Iris pigment epithelial cell (primary cell): ENCODE results near the gene ELP6.

ENCODE experiments used
- DNase-seq: peaks from one replicate; pipeline ENCODE4 v3.0.0-alpha.2; 2011; ENCODE audit warnings: low read depth

Gene ELP6, protein sequence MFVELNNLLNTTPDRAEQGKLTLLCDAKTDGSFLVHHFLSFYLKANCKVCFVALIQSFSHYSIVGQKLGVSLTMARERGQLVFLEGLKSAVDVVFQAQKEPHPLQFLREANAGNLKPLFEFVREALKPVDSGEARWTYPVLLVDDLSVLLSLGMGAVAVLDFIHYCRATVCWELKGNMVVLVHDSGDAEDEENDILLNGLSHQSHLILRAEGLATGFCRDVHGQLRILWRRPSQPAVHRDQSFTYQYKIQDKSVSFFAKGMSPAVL

DNA sequence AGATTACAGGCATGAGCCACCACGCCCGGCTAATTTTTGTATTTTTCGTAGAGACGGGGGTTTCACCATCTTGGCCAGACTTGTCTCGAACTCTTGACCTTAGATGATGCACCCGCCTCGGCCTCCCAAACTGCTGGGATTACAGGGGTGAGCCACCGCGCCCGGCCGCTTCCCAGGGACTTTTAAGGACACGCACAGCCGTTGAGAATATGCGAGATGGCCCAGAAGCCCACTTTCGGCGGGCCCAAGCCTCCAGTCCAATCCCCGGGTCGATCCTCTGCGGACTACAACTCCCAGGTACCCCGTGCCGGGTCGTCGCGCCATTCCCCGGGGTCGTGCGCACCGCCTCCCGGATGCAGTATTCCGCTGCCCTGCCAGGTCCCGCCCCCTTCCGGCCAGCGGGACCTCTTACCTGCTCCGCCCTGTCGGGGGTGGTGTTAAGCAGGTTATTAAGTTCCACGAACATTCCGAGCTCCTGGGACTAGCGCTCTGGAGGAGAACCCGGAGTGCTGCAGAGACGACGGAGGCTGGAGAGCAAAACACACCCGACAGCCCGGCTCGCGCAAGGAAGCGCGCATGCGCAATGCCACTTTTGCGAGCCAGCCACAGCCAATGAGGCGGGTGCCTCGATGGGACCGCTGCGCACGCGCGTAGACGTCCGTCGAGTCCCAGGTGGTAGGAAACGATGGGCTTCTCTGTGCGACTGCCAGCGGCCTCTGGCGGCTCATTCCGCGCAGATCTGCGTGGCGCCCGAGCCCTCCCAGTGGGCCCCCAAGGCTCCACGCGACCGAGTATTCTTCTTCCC is at the start of gene ELP6:
Gene ELP6, minus strand, starts transcription at position 588 of the 805 bp plus-strand sequence. Its CDS starts 122 bp downstream, at position 466.
- peak; percentile 96 for DNase-seq

DNA sequence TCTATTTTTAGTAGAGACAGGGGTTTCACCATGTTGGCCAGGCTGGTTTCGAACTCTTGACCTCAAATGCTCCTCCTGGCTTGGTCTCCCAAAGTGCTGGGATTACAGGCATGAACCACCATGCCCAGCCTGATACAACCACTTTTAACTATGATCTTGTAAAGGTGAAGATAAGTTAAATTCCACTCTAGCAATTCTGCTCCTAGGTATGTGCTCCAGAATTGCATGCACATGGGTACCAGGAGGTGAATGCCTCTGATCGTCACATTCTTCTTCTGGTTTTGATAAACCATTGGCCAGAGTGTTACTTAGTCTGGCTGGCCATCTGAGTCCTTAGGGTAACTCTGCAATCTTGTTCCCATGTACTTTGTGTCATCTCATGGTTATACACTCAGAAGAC is 42.8 kb upstream of the ELP6 start:
- no peak for DNase-seq

DNA sequence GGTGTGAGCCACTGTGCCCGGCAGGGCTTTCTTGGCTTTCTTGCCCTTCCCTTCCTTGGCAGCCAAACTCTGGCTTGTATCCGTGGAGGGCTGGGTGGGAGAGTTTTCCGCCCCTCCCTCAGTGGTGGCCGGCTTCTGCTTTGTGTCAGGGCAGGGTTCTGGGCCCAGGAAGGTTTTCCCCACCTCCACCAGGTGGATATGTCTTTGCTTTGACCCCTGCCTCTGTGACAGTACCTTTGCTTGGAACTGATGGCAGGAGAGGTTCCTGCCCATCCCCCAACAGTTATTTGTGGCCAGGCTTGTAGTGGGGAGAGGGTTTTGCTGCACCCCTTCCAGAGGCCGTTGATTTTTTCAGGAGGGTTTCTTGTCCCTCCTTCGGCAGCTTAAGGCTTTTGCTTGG is 40.8 kb upstream of the ELP6 start:
- no peak for DNase-seq

DNA sequence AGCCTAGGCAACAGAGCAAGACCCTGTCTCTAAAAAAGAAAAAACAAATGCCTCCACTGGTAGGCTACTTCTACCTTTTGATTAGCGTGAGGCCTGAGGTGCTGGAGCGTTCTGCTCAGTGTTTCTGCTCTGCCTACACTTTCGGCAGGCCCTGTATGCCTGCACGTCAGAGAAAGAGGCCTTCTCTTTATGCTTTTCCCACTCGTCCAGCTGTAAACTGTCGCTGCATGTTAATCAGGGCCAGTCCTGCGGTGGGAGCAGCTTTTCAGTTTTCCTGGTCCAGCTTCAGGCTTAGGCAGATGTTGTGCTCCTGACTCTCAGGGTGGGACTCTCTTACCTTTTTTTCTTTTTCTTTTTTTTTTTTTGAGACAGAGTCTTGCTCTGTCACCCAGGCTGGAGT is 39.9 kb upstream of the ELP6 start:
- no peak for DNase-seq

DNA sequence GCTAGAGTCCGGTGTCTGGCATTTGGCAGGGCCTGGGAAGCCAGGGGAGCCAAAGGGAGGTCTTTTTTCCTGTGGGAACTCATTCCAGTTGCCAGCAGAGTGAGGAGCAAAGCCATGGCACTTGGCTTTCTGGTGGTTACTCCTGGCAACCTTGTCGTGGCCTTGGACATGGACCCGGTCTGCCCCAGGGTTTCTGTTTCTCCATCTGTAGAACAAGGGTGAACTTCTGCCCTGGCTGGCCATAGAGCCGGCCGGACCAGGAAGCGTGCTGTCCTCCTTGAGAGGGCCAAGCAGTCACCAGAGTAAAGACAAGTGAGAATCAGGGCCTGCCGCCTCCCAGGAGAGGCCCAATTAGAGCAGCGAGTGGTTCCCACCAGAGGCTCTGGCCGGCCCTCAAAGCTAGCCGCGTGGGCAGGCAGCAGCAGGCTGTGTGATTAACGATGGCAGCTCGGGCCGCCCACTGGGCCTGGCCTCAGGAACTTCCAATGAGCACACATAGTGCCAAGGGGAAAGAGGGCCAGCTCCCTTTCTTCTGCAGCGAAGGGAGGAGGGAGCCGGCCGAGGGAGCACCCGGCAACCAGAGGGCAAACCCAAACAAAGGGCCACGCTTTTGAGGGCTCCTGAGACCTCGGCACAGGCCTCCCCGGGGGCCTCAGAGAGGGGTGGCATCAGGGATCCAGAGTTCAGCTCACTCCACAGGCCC is 29.1 kb upstream of the ELP6 start:
- DNase-seq: peak; percentile 7

DNA sequence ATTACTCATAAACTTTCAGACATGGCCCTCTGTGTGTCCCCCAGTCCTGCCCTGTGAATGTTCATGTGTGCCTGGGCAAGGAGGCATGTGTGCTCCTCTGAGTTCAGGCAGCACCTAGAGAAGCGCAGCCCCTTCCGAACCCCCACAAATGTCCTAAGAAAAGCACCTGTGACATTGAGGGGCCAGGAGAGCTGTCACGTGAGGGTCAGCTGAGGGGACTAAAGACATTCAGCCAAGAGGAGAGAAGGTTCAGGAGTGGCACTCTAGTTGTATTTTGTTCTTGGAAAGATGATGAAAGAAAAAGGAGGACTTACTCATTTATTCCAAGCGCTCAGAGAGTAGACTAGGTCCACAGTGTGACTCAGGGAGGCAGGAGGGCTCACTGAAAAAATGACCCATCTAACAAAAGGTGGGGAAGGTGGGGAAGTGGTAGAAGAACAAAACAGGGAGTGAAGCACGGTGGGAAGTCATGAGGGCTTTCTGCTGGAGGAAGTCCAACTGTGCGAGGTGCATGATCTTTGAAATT is 28.1 kb upstream of the ELP6 start:
- DNase-seq: no peak

DNA sequence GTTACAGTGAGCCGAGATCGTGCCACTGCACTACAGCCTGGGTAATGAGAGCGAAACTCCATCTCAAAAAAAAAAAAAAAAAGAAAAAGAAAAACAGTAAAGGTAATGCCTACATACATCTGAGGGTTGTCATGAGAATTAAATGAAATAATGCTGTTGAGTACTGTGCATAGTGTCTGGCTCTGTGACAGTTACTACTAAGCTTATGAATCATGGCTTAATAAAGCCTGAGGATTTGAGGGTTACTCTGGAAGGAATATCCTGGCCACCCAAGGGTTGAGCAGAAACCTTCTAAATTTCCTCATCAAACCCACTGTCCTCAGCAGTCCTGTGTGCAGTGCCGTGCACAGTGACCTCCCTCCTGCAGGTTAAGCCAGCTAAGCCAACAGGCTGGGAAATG is 26.8 kb upstream of the ELP6 start:
- peak; percentile 47 for DNase-seq

DNA sequence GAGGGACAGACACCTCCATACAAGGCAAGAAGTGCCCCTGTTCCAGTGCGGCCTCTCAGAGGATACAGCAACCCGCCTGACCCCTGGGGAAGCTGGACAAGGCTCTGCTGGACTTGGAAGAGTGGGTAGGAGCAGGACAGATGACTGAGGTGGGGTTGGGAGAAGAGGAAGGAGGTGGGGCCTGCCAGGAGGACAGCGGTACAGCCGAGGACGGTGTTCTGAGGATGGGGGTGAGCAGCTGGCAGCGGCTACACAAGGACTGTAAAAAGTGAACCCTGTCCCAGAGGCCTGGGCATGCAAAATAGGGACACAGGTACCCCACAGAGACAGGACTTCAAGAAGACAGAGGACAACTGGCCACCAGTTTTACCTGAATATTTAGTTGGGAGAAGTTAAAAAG is 23.5 kb upstream of the ELP6 start:
- no peak for DNase-seq

DNA sequence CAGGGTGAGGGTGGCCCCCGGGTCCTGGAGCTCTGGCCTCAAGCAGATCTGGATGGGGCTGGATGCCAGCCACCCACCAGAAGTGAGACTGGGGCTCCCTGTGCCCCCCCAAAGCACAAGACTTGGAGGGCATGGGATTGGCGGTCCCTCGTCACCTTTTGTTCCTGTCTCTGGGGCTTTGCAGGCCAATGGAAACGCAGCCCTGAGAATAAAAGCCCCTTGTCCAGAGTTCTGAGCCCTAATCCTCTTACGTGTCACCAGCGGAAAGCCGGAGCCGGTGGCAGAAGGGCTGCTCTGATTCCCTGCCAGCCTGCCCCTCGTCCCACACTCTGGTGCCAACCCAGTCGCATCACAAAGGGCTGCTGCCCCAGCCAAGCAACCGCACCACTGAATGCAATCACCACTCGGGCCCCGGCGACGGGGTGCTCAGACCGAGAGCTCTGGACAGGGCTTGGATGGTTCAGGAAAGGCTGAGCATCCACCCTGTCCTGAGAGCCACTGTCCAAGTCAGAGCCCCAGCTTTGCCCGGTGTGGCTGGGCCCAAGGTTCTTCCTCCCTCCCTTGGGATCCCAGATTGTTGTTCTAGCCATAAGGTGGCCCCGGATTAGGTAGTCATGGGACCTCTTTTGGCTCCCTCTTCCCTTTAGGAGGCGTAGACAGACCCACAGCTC is 22.8 kb upstream of the ELP6 start:
- DNase-seq: no peak

DNA sequence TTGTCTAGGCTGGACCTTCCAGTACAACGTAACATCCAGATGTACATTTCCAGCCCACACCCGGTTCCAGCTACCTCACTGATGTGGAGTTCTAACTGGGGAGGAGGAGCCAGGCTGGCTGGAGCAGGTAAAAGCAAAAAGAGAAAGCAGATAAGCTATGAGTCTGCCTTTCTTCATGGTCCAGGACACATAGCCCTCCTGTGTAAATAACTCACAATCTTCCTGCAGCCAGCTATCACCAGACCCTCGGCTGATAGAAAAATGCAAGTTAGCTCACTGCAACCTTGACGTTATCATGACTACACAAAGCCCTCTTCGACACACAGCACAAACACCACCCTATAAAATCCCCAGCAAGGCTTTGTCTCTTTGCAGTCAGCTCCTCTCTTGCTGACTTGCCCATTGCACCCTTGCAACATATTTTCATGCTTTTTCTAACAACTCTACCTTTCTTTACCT is 20.5 kb upstream of the ELP6 start:
- no peak for DNase-seq

DNA sequence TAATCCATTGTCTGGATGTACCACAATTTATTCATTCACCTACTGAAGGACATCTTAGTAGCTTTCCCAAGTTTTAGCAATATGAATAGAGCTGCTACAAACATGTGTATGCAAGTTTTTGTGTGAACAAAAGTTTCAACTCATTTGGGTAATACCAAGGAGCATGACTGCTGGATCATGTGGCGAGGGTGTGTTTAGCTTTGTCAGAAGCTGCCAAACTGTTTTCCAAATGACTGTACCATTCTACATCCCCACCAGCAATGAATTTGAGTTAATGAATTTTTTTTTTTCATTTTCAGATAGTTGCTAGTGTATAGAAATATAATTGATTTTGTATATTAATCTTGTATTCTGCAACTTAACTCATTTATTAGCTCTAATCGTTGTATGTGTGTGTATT is 20.0 kb upstream of the ELP6 start:
- no peak for DNase-seq

DNA sequence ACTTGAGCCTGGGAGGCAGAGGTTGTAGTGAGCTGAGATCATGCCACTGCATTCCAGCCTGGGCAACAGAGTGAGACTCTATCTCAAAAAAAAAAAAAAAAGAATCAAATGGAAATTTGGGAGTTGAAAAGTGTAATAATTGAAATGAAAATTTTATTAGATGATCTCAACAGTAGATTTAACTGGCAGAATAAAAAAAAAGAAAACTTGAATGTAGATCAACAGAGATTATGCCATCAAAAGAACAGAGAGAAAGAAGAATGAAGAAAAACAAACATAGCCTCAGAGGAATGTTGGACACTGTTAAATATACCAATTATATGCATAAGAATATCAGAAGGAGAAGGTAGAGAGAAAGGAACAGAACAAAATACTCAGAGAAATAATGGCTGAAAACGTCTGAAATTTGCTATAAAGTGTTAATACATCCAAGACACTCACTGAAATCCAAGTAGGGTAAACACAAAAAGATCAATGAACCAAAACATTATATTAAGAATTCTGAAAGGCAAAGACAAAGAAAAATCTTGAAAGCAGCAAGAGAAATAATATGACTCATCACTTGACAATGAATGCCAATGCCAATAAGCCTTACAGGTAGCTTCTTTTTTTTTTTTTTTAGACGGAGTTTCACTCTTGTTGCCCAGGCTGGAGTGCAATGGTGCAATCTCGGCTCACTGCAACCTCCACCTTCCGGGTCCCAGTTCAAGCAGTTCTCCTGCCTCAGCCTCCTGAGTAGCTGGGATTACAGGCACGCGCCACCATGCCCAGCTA is 14.6 kb upstream of the ELP6 start:
- no peak for DNase-seq

DNA sequence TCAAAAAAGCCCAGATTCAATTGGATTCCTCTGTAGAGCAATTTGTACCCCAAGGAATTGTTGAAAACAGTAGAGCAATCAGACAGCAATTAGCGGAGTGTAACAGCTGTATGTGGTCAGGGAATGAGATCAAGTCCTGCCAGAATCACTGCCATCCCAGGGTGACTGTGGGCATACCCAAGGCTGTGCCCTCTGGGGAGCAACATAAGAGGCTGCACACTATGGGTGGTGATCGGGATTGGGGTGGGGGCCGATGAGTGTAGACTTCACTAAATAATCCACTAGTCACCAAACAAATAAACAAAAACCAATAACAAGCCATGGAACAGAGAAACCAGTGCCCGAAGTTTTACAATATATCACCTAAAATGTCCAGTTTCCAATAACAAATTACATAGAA is 12.1 kb upstream of the ELP6 start:
- DNase-seq: no peak

DNA sequence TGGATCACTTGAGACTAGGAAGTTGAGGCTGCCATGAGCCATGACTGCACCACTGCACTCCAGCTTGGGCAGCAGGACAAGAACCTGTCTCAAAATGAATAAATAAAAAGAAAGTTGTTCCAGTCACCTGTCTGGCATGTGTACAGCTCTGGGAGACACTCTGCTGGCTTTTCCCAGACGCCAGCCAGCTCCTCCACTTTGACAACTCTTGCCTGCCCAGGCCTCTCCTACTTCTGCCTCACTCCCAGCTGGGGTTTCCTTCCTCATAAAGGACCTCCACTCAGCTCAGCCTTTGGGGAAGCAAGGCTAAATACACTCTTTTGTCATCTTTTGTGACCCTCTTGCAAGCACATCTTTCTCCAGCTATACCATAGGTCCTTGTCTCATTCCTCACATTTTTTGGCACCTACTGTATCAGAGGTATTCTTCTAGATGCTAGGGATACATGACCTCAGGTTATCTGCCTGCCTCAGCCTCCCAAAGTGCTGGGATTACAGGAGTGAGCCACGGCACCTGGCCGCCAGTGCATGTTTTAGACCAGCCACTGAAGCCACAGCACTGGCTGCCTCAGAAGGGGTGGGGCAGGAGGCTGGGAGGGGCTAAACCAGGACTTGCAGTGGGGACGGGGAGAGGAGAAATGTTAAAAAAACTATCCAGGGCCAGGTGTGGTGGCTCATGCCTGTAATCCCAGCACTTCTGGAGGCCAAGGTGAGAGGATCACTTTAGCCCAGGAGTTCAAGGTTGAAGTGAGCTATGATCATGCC is 10.0 kb upstream of the ELP6 start:
- DNase-seq: no peak

DNA sequence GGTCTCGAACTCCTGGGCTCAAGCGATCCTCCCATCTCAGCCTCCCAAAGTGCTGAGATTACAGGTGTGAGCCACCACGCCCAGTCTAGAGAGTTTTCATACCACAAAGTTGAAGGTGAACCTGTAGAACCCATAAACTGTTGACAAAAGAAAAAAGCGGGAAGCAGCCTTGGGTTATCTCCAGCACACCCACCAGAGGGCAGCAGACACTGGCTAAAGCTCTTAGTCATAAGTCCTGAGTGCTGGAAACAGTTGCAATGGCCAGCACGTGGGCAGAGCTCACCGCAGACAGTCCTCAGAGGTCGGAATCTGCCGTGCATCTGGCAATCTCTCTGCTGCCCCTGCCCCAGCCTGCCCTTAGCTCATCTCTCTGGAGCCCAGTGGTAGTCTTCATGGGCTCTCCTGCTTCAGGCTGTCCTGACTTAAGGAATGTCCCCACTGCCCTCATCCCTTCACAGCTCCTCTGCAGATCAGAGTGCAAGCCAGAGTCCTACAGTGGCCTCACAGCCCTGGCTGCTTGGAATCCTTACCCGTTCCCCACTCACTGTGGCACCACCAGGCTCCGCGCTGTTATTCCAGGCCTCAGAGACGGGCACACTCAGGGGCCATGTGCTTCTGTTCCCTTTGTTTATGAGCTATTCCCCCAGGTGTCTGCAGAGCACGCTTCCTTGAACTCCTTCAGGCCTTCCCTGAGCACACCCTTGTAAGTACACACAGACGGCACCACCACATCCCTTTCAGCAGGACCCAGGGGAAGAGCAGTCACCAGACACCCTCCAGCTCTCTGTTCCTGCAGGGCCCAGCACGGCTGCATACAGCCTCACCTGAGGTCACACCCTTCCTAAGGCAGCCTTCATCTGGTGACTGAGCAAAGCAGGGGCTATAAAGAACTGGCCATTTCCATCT is 8.8 kb upstream of the ELP6 start:
- DNase-seq: peak; percentile 90

DNA sequence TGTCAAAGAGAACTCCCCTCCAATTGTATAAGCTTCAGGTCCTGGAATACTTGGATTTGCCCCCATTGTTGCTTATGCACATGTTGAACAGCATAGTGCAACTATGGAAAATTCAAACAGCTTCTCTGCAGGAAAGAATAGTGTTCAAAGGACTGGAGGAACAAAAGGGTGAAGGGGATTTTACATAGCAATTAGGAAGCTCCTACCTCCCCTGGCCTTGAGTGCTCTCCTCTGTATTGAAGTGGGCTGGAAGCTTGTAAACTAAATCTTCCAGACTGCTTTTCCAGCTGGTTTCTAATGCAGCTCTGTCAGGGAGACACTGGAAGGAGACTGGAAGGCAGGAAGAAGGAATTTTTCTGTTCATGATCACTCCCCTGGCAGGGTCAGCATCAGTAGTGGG is 7.2 kb upstream of the ELP6 start:
- no peak for DNase-seq

DNA sequence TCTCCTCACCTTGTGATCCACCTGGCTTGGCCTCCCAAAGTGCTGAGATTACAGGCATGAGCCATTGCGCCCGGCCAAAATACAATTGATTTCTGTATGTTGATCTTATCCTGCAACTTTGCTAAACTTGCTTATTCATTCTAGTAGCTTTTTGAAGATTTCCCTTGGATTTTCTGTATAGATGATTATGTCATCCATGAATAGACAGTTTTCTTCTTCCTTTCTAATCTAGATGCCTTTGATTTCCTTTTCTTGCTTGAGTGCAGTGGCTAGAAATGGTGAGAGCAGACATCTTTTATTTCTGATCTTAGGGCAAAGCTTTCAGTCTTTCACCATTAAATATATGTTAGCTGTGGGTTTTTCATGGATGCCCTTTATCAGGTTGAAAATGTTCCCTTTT is 4.4 kb upstream of the ELP6 start:
- no peak for DNase-seq

DNA sequence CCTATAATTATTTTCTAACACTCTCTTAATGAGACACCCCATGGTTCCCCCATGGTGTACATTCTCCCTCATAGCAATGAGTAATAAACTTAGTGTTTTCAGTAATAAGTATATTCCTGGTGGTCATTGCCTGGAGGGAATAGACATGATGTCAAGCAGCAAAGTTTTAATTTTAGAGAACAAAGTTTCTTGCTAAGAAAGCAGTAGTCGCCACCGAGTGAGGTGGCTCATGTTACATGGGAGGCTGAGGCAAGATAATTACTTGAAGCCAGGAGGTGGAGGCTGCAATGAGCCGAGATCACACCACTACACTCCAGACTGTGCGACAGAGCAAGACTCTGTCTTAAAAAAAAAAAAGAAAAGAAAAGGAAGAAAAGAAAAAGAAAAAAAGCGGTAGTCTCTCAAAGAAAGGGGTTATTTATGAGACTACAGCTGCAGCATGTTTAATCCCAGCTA is 2.4 kb upstream of the ELP6 start:
- peak; percentile 16 for DNase-seq

DNA sequence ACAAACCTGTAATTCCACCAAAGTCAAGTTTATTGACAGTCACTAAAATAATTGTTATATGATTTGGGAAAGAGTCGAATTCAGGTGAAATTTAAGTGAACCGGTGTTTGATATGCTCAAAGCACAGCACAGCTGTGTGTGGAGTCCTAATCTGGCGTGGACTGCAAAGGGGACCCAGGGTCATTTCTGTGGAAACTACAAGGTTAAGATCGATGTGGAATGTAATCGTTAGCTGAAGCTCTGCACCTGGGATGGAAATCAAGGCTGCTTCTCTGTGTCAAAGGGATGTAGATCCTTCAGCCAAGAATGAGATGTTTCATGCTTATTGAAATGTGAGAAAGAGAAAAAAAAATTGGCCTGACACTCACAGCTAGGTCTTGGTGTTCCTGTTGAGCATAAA is 1.6 kb upstream of the ELP6 start:
- no peak for DNase-seq
